ENCODE data around the gene ZFYVE26.

The ZFYVE26 gene

GRCh38 chr14:67746927-67747326 is 69.5 kb downstream of the ZFYVE26 start:
- no peaks in the 10 kb centered on the region for H3K9me3 ChIP-seq (ENCODE audit: control insufficient read depth, insufficient read depth, low read depth, low read length)
- H3K4me1 ChIP-seq (ENCODE audit: control insufficient read depth, insufficient read depth, low read length) = no peaks in the 10 kb centered on the region
- TF ChIP-seq KLF9 (tag by site-specific recombination; IDR thresholded peaks at IDR 0.05; ENCODE audit: low read depth) (no peak), ZNF777 (tag by site-specific recombination; IDR thresholded peaks at IDR 0.05; ENCODE audit: borderline replicate concordance) (no peak), ZNF555 (tag by site-specific recombination; conservative IDR thresholded peaks at IDR 0.05) (no peak), ZNF138 (tag by site-specific recombination; IDR thresholded peaks at IDR 0.05; ENCODE audit: borderline replicate concordance) (no peak), ZNF529 (tag by site-specific recombination; IDR thresholded peaks at IDR 0.05; ENCODE audit: insufficient replicate concordance) (no peak), ZNF629 (tag by site-specific recombination; IDR thresholded peaks at IDR 0.05) (no peak), ZNF311 (tag by site-specific recombination; IDR thresholded peaks at IDR 0.05; ENCODE audit: borderline replicate concordance) (no peak), ZNF510 (tag by site-specific recombination; IDR thresholded peaks at IDR 0.05; ENCODE audit: insufficient replicate concordance) (no peak), ZNF600 (tag by site-specific recombination; IDR thresholded peaks at IDR 0.05) (no peak), ZNF664 (tag by site-specific recombination; IDR thresholded peaks at IDR 0.05) (no peak), ZNF37A (tag by site-specific recombination; IDR thresholded peaks at IDR 0.05) (no peak), ZNF221 (tag by site-specific recombination; IDR thresholded peaks at IDR 0.05; ENCODE audit: borderline replicate concordance) (no peak), ZNF175 (tag by site-specific recombination; IDR thresholded peaks at IDR 0.05) (no peak), PRDM10 (tag by site-specific recombination; IDR thresholded peaks at IDR 0.05) (no peak), ZNF274 (IDR thresholded peaks at IDR 0.05; ENCODE audit: low read length) (no peak), ZNF274 (tag by site-specific recombination; IDR thresholded peaks at IDR 0.05; ENCODE audit: borderline replicate concordance) (no peak), PATZ1 (tag by site-specific recombination; IDR thresholded peaks at IDR 0.05) (no peak), ZBTB8A (tag by site-specific recombination; IDR thresholded peaks at IDR 0.05) (no peak), ZNF48 (tag by site-specific recombination; IDR thresholded peaks at IDR 0.05) (no peak)
- H3K4me3 ChIP-seq (ENCODE audit: low read depth, low read length) = no peak overlapping the region
- POLR2A ChIA-PET = no interaction called here
- H3K27ac ChIP-seq (ENCODE audit: extremely low read depth, low read depth, low read length) = no peak overlapping the region
- CTCF ChIA-PET = no interaction called here
- peaks cover 0 to 46% of the 10 kb centered on the region in 2 experiments; a peak in 2 of 3 replicates for H3K36me3 ChIP-seq (ENCODE audit: control insufficient read depth in 2 of 2, insufficient read depth in 1 of 2, low read length in 2 of 2)

- ChIA-PET CTCF (no interaction called here), POLR2A (no interaction called here)
- Histone ChIP-seq H3K9me3 (ENCODE audit: control insufficient read depth, insufficient read depth, low read depth, low read length) (no peaks in the 10 kb centered on the region), H3K36me3 (ENCODE audit: control insufficient read depth in 2 of 2, insufficient read depth in 1 of 2, low read length in 2 of 2) (peaks cover 0 to 19% of the 10 kb centered on the region in 2 experiments; a peak in 1 of 3 replicates), H3K27ac (ENCODE audit: extremely low read depth, low read depth, low read length) (no peak overlapping the region), H3K4me1 (ENCODE audit: control insufficient read depth, insufficient read depth, low read length) (no peaks in the 10 kb centered on the region), H3K4me3 (ENCODE audit: low read depth, low read length) (no peak overlapping the region)
- no peak for TF ChIP-seq REST (tag by site-specific recombination; IDR thresholded peaks at IDR 0.05)
- TF ChIP-seq ZNF558 (tag by site-specific recombination; IDR thresholded peaks at IDR 0.05) = no peak
- TF ChIP-seq ZNF701 (tag by site-specific recombination; IDR thresholded peaks at IDR 0.05) = no peak
- no peak for TF ChIP-seq ZNF175 (tag by site-specific recombination; IDR thresholded peaks at IDR 0.05)
- TF ChIP-seq PATZ1 (tag by site-specific recombination; IDR thresholded peaks at IDR 0.05) = no peak
Measured at GRCh38 chr14:67744046-67744445, 72.3 kb downstream of the ZFYVE26 start.
